ENCODE measurements around the gene NREP.

NREP gene

DNA sequence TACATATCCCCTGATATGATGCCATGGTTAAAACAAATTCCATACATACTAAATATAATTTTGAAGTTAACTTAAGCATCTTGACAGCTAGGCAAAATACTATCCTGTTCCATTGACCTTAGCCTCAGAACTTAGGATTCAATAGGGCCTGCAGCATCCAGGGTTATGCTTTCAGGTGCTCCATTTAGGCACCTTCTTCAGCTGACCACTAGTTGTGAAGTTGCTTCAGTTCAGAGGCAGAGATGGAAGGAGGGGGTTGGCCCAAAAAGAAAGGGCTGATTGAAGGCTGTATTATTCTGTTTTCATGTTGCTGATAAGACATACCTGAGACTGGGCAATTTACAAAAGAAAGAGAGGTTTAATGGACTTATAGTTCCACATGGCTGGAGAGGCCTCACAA is 7.0 kb upstream of the NREP start:
- no peak for DNase-seq

DNA sequence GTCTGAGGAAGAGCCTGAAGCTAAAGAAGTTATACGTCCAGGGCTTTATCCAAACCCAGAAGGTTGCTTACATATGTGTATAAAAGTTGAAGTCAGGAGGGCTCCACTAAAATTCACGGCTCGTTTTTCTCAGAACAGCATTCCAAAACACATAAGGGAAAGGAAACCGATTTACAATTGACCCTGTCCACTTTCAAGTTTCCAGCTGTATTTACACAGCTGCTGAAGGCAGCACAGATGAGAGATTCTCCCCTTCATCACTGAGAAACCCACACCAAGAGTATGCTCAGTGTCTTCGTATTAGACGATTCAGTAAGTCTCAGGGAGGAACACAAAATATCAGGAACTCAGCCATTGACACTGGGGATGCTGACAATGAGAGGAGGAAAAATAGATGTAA is 5.9 kb upstream of the NREP start:
- DNase-seq = no peak

DNA sequence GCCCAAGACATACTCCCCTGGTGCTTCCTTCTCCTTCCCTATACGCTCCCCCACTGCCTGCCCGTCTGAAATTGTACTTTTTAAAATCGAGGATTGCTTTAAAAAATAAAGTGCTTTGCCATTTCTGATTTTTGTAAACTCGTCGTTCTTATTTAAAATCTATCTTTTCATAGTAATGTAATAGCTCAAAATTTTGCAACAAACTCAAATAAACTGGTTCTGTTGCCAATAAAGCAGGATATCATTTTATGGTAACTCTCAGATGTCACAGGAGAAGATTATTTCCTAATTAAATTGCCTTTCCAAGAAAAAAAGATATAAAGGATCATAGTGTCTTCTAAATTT is 1.3 kb upstream of the NREP start:
- DNase-seq = no peak

DNA sequence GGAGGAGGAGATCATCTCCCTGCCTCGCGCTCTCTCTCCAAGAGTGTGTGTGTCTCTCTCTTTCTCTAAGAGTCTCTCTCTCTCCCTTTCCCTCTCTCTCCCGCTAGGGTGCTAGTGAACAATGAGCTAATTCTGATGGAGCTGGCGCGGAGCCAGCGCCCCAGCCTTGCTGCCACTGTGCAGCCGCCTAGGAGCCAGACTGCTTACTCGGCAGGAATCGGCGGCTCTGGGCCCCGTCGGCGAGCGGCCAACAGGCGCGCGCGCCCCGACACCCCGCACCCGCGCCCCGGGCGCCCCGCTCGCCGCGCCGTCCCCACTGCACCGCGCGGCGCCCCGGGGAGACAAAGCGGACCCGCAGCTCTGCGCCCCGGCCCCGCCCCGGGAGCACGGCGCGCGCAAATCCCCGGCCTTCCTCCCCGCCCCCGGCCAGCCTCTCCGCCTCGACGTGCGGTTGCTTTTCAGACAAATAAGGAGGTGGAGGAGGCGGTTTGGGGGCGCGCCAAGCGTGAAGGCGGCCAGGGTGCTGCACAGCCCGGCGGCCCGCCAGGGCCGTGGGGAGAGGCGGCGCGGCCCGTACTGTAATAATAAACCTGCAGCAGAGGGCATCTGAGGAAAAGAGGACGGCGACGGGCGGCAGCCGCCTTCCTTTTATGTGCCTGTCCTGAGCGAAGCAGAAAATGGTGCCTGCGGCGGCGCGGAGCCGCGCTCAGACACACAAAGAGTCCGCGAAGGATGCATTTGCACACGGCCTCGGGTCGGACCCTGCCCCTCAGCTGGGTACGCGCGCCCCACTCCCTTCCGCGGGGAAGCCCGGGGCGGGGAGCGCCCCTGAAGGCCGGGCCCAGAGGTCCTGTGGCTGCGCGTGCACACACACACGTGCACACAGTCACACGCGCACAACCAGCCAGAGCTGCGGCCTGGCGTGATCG is 625 bp upstream of the NREP start:
- DNase-seq = peak; percentile 35

GRCh38 chr5:111755942-111756381 is 1.0 kb downstream of the NREP start:
- DNase-seq = no peak

GRCh38 chr5:111755345-111755941 is 1.6 kb downstream of the NREP start:
- DNase-seq = no peak

DNA sequence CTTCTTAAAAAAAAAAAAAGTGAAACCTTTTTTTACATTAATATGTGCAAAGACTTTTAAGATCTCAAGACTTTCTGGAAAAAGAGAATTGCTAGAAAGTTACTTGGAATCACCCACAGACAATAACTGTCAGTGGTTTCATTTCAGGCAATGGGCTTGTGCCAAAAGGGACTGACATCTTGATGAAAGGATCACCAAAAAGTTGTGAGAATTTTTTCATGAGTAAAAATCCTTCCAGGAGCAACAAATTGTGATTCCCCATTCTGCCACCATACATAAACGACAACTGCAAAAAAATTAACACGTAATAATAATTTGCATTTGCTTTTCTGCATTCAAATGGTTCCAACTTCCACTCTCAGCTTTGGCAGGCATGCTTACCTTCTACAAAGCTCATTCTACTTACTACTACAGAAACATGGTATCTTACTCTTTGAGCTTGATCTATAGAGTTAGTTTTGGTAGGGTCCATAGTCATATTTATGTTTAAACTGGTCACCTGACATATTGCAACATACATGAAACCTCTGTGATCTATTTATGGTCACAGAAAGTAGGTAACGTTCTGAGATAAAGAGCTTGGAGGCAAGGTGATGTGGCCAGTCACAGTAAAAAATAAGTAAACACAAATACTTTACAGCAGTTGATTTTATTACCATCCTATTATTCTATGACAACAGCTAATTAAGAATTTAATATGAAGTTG is 3.0 kb downstream of the NREP start:
- DNase-seq = no peak

DNA sequence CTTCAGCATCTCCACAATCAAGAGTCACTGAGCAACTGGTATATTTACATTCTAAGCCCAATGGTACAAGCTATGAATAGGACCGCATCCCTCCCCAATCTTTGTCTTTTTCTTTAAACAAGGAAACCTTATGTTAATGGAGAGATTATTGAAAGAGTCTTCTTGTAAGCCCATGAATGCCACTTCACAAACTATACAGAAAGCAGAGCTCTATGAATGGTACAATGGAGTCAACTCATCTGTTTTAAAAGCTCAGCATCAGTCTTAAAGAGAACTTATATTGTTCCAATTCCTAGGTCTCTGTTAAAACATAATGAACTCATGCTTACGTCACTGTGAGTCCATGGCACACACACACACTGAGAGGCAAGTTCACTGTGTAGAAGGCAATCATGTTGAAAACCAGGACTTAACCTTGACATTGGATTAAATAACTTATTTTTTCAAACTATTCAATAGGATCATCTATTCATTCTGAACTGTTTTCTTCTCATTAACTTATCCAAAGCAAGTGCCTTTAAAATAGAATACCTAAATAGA is 4.5 kb downstream of the NREP start:
- DNase-seq = no peak

- DNase-seq = no peak
Measured at GRCh38 chr5:111749303-111750026, 7.5 kb downstream of the NREP start.

DNA sequence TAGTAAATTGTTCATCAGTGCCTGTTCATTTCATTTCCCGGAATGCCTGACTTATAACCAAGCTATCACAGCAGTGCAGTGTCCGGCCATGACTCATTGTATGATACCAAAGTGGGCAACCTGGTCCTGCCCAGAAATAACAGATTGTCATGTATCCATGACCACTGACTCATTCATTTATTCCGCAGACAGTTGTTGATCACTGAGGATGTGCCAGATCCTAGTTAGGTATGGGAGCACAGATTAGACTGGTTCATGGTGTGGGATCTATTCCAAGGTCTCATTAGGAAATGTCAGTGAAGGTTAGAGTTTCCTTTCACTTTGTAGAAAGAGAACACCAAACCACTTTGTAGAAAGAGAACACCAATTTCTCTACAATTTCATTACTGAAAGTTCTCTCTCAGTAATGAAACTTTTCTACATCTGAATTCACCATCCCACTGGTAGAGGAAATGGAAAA is 8.7 kb downstream of the NREP start:
- DNase-seq = no peak

GRCh38 chr5:111747337-111747736 is 9.7 kb downstream of the NREP start:
- DNase-seq = no peak

- no peak for DNase-seq
Measured at GRCh38 chr5:111746791-111747190, 10.2 kb downstream of the NREP start.

- DNase-seq = no peak
Measured at GRCh38 chr5:111745075-111745739, 11.8 kb downstream of the NREP start.

GRCh38 chr5:111744455-111744854 is 12.5 kb downstream of the NREP start:
- DNase-seq = no peak

GRCh38 chr5:111743988-111744387 is 13.0 kb downstream of the NREP start:
- no peak for DNase-seq

GRCh38 chr5:111743512-111743911 is 13.5 kb downstream of the NREP start:
- DNase-seq = no peak

GRCh38 chr5:111742177-111742994 is 14.6 kb downstream of the NREP start:
- DNase-seq = no peak

DNA sequence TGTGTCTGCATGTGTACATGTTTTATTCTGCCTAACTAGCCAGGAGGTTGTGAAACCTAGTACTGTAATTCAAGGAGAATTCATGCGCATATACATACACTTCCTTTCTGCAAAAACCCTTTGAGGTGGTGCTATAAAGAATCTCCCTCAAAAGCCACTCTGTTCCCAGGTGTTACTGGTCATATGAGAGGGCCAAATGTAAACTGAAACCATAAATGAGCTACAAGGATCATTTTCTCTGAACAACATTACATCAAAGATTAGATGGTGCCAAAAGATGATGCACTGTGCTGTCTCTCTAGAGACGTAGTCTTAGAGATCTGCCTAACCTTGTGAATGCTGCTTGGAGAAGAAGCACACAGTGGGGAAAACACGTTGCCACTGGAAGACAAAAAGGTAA is 15.7 kb downstream of the NREP start:
- DNase-seq = no peak

DNA sequence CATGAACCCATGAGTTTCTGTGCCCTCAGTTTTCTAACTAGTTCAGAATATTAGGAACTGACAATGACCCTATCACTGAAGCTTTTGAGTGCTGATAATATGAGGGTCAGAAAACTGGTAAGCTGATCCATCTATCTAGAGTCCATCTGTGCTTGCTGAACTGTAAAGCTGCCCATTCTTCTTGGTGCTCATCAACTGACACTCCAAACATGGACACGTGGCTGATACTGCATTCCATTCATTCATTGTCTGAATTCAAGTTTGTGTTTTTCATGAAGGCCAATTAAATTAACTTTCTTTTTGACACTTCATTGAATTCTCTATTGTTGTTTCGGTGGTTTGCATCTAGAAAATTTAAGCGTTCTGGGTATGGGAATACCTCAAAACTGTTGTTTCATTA is 17.6 kb downstream of the NREP start:
- no peak for DNase-seq

GRCh38 chr5:111738118-111738517 is 18.9 kb downstream of the NREP start:
- DNase-seq = no peak

DNA sequence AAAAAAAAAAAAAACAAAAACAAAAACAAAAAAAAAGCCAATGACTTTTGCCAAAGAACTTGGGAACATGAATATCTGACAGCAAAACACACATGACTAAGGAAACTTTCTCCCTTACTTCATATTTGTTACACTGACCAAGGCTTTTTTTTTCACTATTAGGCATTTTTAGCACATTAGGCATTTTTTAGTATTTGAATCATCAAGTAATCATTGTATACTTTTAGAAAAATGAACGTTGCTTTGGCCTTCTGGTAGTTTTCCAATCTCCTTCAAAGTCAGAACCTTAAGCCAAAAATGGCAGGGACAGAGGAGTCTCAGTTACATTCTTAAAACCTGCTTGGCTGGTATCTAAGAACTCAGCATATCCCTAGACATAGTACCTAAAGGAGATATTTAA is 19.3 kb downstream of the NREP start:
- DNase-seq = no peak

Measured in activated effector memory CD4-positive, alpha-beta T cell treated with Interleukin-2 at 50 U/mL for 16 hours (primary cell).